ENCODE measurements around the gene RASA2.

Gene RASA2

GRCh38 chr3:141449424-141449823, 37.4 kb upstream of the RASA2 start:
- Histone ChIP-seq H3K36me3 (ENCODE audit: insufficient read depth, low read length) (peaks cover 13% of the 10 kb centered on the region), H3K4me1 (ENCODE audit: insufficient read depth, low read length) (no peaks in the 10 kb centered on the region), H3K9me3 (ENCODE audit: low read length) (peaks cover 6% of the 10 kb centered on the region), H3K4me3 (ENCODE audit: low read length) (no peak overlapping the region), H2AFZ (ENCODE audit: low read depth, low read length) (no peak overlapping the region), H3K27me3 (ENCODE audit: insufficient read depth, low read length) (no peaks in the 10 kb centered on the region)

GRCh38 chr3:141450727-141451375, 36.0 kb upstream of the RASA2 start:
- Histone ChIP-seq H3K27me3 (ENCODE audit: insufficient read depth, low read length) (no peaks in the 10 kb centered on the region), H3K36me3 (ENCODE audit: insufficient read depth, low read length) (no peaks in the 10 kb centered on the region), H3K4me1 (ENCODE audit: insufficient read depth, low read length) (no peaks in the 10 kb centered on the region), H3K4me3 (ENCODE audit: low read length) (no peak overlapping the region), H3K9me3 (ENCODE audit: low read length) (no peaks in the 10 kb centered on the region), H2AFZ (ENCODE audit: low read depth, low read length) (no peak overlapping the region)

- Histone ChIP-seq H3K27me3 (ENCODE audit: insufficient read depth, low read length) (no peaks in the 10 kb centered on the region), H3K36me3 (ENCODE audit: insufficient read depth, low read length) (no peaks in the 10 kb centered on the region), H3K4me3 (ENCODE audit: low read length) (no peak overlapping the region), H3K4me1 (ENCODE audit: insufficient read depth, low read length) (no peaks in the 10 kb centered on the region), H2AFZ (ENCODE audit: low read depth, low read length) (no peak overlapping the region), H3K9me3 (ENCODE audit: low read length) (no peaks in the 10 kb centered on the region)
Observed at GRCh38 chr3:141452045-141452444, 34.8 kb upstream of the RASA2 start.

- Histone ChIP-seq H2AFZ (ENCODE audit: low read depth, low read length) (no peak overlapping the region), H3K9me3 (ENCODE audit: low read length) (no peaks in the 10 kb centered on the region), H3K27me3 (ENCODE audit: insufficient read depth, low read length) (no peaks in the 10 kb centered on the region), H3K36me3 (ENCODE audit: insufficient read depth, low read length) (no peaks in the 10 kb centered on the region), H3K4me3 (ENCODE audit: low read length) (no peak overlapping the region), H3K4me1 (ENCODE audit: insufficient read depth, low read length) (no peaks in the 10 kb centered on the region)
Observed at GRCh38 chr3:141452773-141453172, 34.1 kb upstream of the RASA2 start.

- H3K36me3 ChIP-seq (ENCODE audit: insufficient read depth, low read length) = no peaks in the 10 kb centered on the region
- H3K27me3 ChIP-seq (ENCODE audit: insufficient read depth, low read length) = no peaks in the 10 kb centered on the region
- H3K9me3 ChIP-seq (ENCODE audit: low read length) = no peaks in the 10 kb centered on the region
- H3K4me3 ChIP-seq (ENCODE audit: low read length) = no peak overlapping the region
- H2AFZ ChIP-seq (ENCODE audit: low read depth, low read length) = no peak overlapping the region
- no peaks in the 10 kb centered on the region for H3K4me1 ChIP-seq (ENCODE audit: insufficient read depth, low read length)
Observed at GRCh38 chr3:141454054-141454453, 32.8 kb upstream of the RASA2 start.

- H3K4me3 ChIP-seq (ENCODE audit: low read length) = no peak overlapping the region
- no peaks in the 10 kb centered on the region for H3K4me1 ChIP-seq (ENCODE audit: insufficient read depth, low read length)
- no peaks in the 10 kb centered on the region for H3K27me3 ChIP-seq (ENCODE audit: insufficient read depth, low read length)
- H2AFZ ChIP-seq (ENCODE audit: low read depth, low read length) = no peak overlapping the region
- no peaks in the 10 kb centered on the region for H3K9me3 ChIP-seq (ENCODE audit: low read length)
- H3K36me3 ChIP-seq (ENCODE audit: insufficient read depth, low read length) = no peaks in the 10 kb centered on the region
Observed at GRCh38 chr3:141454906-141455602, 31.8 kb upstream of the RASA2 start.

GRCh38 chr3:141455603-141456300, 31.1 kb upstream of the RASA2 start:
- no peaks in the 10 kb centered on the region for H3K27me3 ChIP-seq (ENCODE audit: insufficient read depth, low read length)
- no peaks in the 10 kb centered on the region for H3K36me3 ChIP-seq (ENCODE audit: insufficient read depth, low read length)
- H3K9me3 ChIP-seq (ENCODE audit: low read length) = no peaks in the 10 kb centered on the region
- no peaks in the 10 kb centered on the region for H3K4me1 ChIP-seq (ENCODE audit: insufficient read depth, low read length)
- no peak overlapping the region for H2AFZ ChIP-seq (ENCODE audit: low read depth, low read length)
- H3K4me3 ChIP-seq (ENCODE audit: low read length) = no peak overlapping the region

GRCh38 chr3:141456301-141456625, 30.6 kb upstream of the RASA2 start:
- no peaks in the 10 kb centered on the region for H3K36me3 ChIP-seq (ENCODE audit: insufficient read depth, low read length)
- H3K4me1 ChIP-seq (ENCODE audit: insufficient read depth, low read length) = no peaks in the 10 kb centered on the region
- H2AFZ ChIP-seq (ENCODE audit: low read depth, low read length) = no peak overlapping the region
- H3K9me3 ChIP-seq (ENCODE audit: low read length) = no peaks in the 10 kb centered on the region
- H3K27me3 ChIP-seq (ENCODE audit: insufficient read depth, low read length) = no peaks in the 10 kb centered on the region
- no peak overlapping the region for H3K4me3 ChIP-seq (ENCODE audit: low read length)

- Histone ChIP-seq H3K4me3 (ENCODE audit: low read length) (no peak overlapping the region), H2AFZ (ENCODE audit: low read depth, low read length) (no peak overlapping the region), H3K36me3 (ENCODE audit: insufficient read depth, low read length) (no peaks in the 10 kb centered on the region), H3K4me1 (ENCODE audit: insufficient read depth, low read length) (no peaks in the 10 kb centered on the region), H3K27me3 (ENCODE audit: insufficient read depth, low read length) (no peaks in the 10 kb centered on the region), H3K9me3 (ENCODE audit: low read length) (no peaks in the 10 kb centered on the region)
Observed at GRCh38 chr3:141457624-141458236, 29.1 kb upstream of the RASA2 start.

- Histone ChIP-seq H3K27me3 (ENCODE audit: insufficient read depth, low read length) (no peaks in the 10 kb centered on the region), H3K36me3 (ENCODE audit: insufficient read depth, low read length) (no peaks in the 10 kb centered on the region), H3K4me3 (ENCODE audit: low read length) (no peak overlapping the region), H3K4me1 (ENCODE audit: insufficient read depth, low read length) (no peaks in the 10 kb centered on the region), H3K9me3 (ENCODE audit: low read length) (peaks cover 1% of the 10 kb centered on the region), H2AFZ (ENCODE audit: low read depth, low read length) (no peak overlapping the region)
Observed at GRCh38 chr3:141459008-141459407, 27.8 kb upstream of the RASA2 start.

- Histone ChIP-seq H3K36me3 (ENCODE audit: insufficient read depth, low read length) (no peaks in the 10 kb centered on the region), H3K4me3 (ENCODE audit: low read length) (no peak overlapping the region), H2AFZ (ENCODE audit: low read depth, low read length) (no peak overlapping the region), H3K9me3 (ENCODE audit: low read length) (peaks cover 2% of the 10 kb centered on the region), H3K27me3 (ENCODE audit: insufficient read depth, low read length) (no peaks in the 10 kb centered on the region), H3K4me1 (ENCODE audit: insufficient read depth, low read length) (peaks cover 2% of the 10 kb centered on the region)
Observed at GRCh38 chr3:141460097-141460704, 26.6 kb upstream of the RASA2 start.

- Histone ChIP-seq H2AFZ (ENCODE audit: low read depth, low read length) (no peak overlapping the region), H3K36me3 (ENCODE audit: insufficient read depth, low read length) (no peaks in the 10 kb centered on the region), H3K4me1 (ENCODE audit: insufficient read depth, low read length) (peaks cover 2% of the 10 kb centered on the region), H3K4me3 (ENCODE audit: low read length) (no peak overlapping the region), H3K9me3 (ENCODE audit: low read length) (peaks cover 2% of the 10 kb centered on the region), H3K27me3 (ENCODE audit: insufficient read depth, low read length) (no peaks in the 10 kb centered on the region)
Observed at GRCh38 chr3:141462176-141462859, 24.5 kb upstream of the RASA2 start.
